NCI-H2227 treated with DMSO at 0.1 percent for 48 hours (cell line): ENCODE data around the gene GSAP.

Experiments used
- DNase-seq: peaks from one replicate; lab custom pipeline; 2025; lab: John Stamatoyannopoulos, UW

Gene GSAP

DNA sequence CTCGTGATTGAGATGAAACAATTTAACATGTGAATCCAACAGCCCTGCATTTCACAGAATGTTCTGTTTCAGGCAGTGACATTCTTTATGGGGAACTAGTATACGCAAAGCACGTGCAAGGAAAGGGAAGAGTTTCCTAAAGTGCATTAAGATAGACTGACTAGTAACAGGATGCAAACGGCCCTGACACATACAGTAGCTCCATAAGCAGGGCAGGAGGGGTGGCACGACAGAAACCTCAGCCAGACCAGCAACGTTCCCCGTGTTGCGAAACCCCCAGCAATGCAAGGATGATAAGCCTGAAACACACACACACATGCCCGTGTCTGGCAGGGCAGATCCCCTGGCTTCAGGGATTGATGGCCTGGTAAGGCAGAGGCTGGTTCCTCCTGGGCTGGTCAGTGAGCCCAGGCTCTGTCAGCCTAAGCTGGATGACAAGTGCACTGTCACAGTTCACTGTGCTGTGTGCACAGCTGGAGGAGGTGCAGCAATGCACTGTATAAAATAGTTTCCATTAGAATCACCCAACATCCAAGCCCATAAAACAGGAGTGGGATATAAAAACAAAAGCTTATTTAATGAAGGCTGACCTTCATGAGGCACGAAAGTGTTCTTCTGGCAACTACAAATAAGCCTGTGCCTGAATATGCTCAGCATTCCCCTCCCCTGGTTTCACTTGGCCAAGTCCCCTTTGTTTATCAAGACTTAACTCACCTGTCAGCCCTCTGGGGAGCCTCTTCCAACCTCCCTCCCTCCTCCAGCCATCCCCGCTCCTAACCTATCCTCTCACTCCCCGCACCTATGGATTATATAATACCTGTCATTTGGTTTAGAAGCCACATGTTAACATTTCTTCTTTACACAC, 88.8 kb downstream of the GSAP start:
- DNase-seq = no peak

DNA sequence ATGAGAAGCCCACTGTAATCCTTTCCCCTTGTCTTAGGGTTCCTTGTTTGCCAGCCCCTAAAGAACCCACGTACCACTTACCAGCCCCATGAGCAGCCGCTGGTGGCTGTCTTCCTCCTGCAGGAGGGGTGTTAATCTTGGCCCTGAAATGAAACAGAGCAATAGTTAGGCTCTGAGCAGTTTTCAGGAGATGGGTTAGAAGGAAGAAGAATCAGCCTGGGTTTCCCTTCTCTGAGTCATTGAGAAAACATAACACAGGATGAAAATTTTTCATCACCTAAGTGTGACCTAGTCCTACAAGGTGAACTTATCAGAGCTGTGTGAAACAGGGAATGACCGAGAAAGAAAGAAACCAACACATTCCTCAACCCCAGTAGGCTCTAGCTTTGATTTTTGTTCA, 90.0 kb downstream of the GSAP start:
- no peak for DNase-seq

DNA sequence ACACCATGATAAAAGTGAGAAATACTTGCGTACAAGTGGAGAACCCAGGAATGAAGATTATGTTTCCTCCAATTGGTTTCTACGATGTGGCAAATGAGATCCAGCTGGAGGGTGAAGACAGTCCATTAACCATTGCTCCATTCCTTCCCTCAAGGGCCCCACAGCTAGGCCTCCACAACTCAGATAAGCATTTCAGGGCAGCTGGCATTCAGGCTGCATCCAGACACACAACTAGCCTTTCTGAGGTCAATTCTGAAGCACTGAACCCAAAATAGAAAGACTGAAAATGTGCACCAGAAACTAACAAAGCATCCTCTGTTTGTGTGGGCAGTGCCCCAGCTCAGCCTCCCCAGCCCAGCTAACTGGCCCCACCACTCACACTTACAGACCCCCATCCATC, 94.8 kb downstream of the GSAP start:
- no peak for DNase-seq

DNA sequence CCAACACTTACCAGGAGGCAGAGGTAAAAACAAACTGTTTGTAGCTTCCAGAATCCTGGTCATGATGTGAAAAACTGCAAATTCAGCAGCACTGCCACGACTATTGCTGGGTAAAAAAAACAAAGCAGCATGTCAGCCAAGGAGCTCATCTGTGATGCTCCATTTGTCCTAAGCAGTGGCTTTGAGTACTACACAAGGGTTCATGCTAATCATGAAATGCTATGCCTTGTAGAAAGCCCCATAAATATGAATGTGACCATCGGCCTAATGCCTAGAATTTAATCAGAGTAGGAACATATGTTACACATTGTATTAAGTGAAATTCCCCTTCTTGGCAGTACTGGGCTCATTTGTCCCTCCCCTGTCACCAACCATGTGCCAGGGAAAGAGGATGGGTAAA, 95.4 kb downstream of the GSAP start:
- no peak for DNase-seq

DNA sequence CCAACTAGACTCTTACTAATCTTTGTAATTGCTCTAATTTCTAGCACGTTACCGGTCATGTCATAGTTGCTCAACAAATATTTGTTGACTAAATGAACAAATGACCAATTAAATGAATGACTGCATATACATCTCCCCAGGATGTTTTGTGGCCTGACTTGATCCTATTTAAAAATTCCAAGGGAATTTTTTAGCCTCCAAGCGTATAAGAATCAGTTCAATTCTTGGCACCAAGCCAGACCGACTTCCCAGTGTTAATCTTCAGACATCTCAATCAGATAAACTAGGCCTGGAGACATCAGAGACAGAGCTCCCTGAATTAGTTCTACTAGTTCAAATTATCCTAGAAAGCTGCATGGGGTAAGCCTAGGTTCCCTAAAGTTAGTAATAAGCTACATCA, 96.0 kb downstream of the GSAP start:
- no peak for DNase-seq

DNA sequence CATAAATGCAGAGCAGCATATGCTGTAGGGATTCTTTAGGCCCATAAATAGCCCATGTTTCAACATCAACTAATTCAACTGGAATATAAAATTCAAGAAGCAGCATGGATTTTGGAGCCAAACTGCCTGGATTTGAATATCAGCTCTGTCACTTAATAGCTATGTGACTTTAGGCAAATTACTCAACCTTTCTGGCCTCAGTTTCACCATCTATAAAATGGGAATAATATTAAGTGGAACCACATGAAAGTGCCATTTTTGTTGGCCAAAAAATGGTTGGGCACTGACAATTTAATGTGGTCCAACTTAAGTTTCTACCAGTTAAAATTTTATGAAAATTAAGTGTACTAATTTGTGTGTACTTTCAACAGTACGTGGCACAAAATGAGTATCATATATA, 98.1 kb downstream of the GSAP start:
- no peak for DNase-seq

DNA sequence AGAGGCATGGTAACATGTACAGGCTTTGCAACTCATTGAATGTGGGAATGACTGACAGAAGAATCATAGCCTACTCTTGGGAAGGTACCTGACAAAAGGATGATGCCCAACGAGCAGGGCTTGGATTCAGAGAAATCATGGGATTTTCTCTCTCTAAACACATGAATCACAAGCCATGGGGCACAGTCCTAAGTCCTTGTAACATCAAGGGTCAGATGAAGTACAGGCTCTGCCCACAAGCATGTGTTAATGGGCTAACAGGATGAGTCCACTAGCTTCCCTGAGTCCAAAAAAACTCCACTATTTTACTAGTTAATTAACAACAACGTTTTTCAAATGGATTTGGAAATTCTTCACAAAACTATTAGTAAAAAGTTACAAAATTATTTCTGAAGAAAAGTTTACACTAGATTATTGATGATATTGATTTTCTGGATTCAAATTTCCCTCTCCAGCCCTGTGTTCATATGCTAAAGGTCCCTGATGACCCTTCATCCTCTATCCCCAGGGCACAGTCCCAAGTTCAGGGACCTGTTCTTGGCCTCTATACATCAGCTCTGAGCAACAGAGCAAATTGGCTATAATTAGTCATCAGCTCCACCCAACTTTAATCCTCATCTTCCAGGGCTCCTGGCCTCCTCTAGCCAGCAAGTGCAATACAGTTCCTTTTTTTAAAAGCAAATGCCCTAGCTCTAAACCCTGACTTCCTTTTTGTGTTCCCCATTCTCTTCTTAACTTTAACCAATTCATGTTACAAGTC, 99.8 kb downstream of the GSAP start:
- DNase-seq = no peak

DNA sequence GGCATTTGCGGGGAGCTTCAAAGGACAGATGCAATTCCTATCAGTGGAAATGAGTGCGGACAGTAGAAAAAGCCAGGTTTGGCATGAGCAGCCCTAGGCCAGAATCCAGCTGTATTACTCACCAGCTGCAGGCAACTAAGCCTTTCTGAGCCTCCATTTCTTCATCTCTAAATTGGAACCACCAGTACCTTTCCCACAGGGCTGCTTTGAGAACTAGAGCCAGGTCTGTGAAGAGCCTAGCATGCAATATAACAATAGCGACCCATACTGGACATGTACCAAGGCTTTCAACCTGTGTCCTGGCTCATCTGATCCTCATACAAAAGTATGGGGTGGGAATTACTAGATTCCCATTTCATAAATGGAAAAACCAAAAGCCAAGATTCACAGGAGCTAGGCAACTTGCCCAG, 101.0 kb downstream of the GSAP start:
- DNase-seq = no peak

DNA sequence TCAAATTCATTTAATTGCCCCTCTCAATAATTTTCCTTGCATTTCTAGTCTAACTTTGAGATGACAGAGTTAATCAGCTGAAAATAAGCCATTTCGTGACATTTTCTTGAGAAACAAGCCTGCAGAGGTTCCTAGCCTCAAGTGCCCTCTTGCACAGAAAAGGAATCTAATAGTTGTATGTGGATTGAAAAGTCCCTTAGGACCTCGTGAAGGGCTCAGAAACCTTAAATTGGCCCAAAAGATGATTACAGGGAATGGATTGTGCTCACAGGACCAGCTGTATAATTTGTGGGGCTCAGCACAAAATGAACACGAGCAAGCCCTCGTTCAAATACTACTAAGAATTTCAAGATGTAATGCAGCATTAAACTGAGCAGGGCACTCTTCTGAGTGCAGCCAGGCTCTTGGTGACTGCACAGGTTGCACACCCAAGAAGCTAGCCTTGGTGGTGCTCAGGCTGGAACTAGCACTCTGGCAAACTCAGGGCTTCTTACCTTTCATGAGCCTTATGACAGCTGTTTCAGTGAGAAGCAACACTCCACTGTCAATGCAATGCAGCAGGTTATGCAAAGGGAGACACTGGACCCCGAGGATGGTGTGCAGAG, 102.2 kb downstream of the GSAP start:
- DNase-seq = no peak

DNA sequence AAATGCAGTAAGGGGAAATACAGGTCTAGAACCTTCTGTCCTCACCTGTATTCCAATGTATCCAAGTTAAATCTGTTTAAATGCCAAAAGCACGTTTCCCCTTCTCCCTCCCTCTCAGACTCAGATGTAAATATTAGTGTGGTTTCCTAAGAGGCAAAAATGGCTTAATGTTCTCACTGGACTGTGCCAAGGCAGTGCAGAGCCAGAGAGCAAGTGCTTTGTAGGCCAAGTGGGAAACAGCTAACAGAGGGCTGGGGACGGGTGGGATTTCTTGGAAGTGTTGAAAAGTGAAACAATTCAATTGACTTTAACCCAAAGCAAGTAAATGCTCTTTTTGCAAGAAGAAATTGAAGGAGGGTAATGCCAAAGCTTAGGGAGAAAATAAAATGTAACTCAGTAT, 103.1 kb downstream of the GSAP start:
- no peak for DNase-seq

DNA sequence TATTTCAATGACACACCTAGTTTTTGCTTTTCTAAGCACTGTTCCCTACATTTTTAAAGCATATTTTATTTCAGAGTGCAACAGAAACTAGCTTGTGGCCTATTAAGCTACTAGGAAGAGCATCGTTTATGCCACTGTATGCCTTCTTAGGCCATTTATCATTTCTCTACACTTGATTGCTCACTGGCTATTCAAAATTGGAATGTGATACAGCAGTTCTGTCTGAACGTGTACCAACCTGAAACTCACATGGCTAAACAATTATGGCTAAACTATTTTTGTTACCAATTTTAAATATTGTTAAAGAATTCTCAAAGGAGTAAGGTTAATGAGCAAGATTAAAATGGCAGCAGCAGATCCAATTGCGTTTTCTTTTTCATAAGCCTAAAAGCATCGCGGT, 105.2 kb downstream of the GSAP start:
- DNase-seq = no peak

DNA sequence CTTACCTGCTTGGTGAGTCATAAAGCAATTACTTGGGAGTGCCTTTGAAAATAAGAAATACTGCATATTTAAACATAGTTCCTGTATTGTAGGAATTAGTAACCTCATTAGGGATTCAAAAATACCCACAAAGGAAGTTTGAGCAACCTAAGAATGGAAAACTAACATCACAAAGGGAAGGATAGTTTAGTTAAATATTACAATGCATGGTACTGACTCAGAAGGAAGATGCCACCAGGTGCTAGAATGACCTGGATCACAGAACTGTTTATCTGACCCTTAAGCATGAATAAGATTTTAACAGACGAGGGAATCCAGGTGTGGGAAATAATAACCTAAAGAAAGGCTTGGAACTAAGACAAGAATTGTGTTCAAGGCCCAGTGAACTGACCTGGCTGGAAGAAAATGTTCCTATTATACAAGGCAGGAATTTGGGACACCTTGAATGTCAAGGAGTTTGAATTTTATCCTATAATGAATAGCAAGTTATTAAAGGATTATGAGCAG, 106.4 kb downstream of the GSAP start:
- DNase-seq = no peak

DNA sequence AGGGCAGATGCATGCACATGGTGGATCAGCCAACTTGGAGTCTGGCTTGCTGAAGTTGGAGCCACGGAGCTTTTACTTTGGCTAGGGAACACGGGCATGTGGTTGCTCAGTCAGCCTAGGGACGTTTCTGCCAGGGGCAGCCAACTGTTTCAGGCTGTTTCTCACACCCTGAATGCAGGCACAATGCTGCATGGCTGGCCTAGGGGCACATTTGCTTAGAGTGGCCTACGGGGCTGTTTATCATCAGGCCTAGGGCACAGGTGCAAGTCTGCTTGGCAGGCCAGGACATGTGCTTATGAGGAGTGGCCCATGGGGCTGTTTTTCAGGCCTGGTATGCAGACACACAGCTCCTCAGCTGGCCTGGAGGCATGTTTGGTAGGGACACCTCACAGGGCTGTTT, 107.4 kb downstream of the GSAP start:
- DNase-seq = no peak

DNA sequence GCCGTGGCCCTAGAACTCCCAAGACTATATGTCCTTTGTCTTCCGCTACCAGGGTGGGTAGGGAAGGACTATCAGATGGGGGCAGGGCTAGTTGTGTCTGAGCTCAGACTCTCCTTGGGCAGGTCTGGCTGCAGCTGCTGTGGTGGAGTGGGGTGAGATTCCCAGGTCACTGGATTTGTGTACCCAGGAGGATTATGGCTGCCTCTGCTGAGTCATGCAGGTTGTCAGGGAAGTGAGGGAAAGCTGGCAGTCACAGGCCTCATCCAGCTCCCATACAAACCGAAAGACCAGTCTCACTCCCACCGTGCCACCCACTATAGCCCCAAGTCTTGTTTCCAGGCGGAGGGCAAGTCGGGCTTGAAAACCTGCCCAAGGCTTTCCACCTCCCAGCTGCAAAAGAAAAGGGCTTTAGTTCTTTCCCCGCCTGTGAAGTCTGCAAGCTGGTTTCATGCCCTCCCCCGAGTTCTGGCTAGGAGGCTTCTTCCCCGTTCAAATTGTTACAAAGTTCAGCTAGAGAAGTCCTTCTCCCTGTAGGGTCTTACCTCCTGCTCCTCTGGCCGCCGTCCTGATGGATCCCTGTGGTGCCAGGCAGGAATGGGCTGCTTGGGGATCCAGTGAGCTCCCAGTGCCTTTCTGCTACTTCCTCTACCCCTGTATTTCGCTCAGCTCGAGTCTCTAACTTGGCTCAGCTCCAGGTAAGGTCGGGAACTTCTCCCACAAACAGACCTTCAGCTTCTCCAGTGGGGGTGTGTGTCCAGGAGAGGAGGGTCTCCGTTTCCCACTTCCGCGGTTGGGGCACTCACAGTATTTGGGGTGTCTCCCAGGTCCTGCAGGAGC, 109.7 kb downstream of the GSAP start:
- DNase-seq = no peak

DNA sequence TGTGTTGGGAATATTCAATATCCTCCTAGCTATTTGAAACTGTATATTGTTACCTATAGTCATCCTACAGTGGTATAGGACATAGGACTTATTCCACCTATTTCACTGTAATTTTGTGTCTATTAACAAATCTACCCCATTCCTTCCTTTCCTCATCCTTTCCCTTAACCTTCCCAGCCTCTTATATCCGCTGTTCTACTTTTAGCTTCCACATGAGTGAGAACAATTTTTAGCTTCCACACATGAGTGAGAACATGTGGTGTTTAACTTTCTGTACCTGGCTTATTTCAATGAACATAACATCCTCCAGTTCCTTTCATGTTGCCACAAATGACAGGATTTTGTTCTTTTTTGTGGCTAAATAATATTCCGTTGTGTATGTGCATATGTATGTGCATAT, 120.6 kb downstream of the GSAP start:
- DNase-seq = no peak

DNA sequence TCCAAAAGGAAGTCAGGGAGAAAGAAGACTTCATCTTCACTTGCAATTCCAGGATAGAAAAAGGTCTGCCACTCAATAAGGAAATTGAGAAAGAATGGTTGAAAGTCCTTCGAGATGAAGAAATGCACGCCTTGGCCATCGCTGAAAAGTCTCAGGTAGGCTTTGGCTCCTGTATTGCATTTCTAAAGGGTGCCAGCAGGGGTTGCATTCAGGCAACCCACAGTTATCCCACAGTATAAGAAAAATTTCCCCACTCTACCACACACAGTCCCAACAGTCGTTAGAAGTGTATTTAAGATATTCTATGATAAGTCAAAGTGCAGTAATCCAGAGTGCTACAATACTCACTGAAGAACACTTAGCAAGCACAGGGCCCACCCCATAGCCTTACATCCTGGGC, 123.1 kb downstream of the GSAP start:
- no peak for DNase-seq

DNA sequence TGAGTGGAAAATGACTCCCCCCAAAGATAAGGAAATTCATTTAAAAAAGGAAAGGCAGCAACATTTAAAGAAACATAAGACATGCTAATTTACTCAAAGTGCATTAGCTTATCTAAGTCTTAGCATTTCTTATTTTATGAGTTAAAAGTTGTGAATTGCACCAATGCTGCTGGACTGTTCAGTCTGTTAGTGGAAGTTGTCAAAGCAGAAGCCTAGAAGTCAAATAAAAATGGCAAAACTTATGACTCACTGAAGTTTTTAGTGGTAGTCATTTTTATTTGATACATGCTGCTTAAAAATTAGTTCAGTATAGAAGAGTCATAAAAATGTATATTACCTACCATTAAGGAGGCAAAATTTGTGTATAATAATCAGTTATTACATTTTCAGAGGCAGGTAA, 125.7 kb downstream of the GSAP start:
- DNase-seq = no peak

DNA sequence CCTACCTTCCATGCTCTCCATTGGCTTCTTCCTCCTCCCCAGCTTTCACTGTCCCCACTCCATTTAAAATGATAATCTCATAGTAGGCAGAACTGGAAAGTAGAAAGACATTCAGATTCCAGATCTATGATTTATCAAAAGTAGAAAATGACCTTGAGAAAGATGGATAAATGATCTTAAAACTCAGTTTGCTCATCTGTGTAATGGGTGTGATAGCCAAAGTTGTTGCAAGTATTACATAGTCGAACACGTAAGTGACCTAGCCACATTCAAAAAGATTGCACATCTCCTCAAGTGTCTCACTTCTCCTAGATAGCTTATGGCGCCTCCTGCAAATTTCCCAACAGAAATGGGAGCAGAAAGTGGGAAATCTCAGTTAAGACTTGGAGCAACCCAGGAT, 126.8 kb downstream of the GSAP start:
- DNase-seq = no peak

DNA sequence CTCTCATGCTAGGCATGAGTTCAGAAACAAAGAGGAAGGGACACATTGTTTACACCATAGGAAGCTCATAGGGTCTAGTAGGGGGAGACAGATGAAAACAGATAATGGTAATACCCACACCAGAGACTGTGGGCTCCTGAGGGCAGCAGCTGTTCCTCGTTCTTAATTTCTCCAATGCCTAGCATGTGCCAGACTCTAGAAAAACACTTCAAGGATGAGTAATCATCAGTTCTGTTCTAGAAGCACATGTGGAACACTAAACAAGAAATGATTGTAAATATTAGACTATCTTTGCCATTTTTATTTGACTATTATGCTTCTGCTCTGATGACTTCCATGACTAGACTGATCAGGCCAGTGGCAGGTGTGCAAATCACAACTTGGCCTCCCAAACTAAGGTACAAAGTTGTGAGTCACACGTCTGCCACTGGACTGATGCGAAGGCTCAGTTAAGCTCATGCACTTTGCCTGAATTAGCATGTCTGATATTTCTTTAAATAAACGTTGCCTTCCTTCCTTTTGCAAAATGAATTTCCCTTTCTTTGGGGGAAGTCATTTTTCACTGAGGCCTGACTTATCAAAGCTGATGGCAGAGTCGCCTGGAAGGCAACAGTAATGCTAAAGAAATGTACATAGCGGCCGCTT, 127.4 kb downstream of the GSAP start:
- no peak for DNase-seq

DNA sequence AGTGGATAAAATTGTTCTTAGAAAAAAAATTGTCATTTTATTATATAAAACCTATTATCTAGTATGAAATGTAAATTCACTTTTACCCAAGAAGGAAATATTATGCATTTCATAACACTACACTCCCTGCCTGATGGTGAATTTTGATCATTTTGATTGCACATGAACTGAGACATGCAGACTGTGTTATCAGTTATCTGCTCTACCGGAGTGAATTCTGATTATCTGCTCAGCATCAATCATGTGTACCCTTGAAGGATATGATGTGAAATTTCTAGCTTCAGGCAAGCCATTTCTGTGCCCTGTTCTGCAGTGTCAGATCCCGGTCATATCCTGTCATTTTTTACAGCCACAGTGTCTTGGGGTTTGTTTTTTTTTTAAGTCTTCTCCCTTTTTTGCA, 131.5 kb downstream of the GSAP start:
- DNase-seq = no peak

DNA sequence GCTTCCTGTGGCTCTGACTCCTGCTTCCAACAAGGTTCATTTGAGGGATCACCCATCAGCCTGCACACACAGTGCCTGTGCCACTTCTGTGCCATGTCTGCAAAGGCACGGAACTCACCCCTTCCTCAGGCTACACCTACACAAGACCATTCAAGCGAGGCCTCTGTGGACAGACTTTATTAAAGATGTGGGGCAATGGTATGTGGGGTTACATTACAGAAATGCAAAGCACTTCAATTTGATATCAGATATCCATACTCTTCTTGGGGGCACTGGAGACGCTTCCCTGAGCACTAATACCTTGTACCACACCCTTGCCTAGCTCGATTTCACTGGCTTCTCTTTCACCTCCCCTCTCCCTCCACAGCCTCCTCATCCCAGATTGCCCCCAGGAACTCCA, 132.1 kb downstream of the GSAP start:
- no peak for DNase-seq

DNA sequence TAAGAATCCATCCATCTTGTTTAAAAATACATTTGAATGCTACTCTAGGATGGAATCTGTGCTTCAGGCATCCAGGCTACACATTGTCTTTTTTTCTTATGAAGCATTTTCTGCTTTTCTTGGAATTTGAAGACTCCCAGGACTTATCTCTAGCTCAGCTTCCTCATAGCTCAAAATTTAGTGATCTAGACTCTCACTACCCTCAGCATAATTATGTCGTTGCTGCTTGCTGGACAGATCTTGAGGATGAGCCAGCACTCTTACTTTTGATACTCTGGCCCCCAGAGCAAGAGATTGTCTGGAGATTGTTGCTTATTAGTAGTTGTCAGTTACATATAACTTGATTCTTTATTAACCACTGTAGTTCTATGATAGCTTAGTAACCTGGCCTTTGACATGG, 133.3 kb downstream of the GSAP start:
- no peak for DNase-seq
